Tibial nerve (tissue), 4 donors: ENCODE data around the gene CCDC124.

ENCODE experiments used
- CTCF ChIP-seq, 5 experiments: fragments of 200-600 bp in 3 of 5; fragments of 450-650 bp in 2 of 5; sonication (generic) in 3 of 5; IDR thresholded peaks; one replicate each; pipeline ENCODE4 v1.5.1; 2016 to 2019; ENCODE audit warnings: antibody characterized with exemption in 5 of 5, mild to moderate bottlenecking in 3 of 5, moderate library complexity in 2 of 5
- EP300 ChIP-seq, 2 donors: sonication (generic); formaldehyde crosslinking; IDR thresholded peaks; one replicate each; pipeline ENCODE4 v1.6.1; 2017; ENCODE audit warnings: antibody characterized with exemption in 2 of 2, mild to moderate bottlenecking in 1 of 2
- POLR2A ChIP-seq, 2 donors: fragments of 450-650 bp; IDR thresholded peaks; one replicate each; pipeline ENCODE4 v1.6.1; 2017; ENCODE audit warnings: antibody characterized with exemption in 2 of 2, mild to moderate bottlenecking in 2 of 2, moderate library complexity in 2 of 2

DNA sequence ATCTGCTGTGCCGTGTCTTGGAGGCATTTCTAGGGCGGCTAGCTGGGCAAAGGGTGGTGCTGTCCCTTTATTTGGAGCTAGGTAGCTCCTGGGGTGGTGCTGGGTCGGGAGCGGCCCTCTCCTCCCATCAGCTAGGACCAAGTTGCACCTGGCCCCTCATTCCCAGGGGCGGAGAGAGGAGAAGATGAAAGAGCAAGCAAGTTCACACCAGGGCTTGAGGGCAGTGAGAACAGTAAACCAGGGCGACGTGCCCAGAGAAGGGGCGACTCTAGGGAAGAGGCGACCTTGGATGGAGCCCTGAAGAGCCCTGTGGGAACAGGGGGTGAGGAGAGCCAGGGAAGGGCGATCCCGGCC lies 17.1 kb downstream of the CCDC124 start:
- TF ChIP-seq CTCF (IDR thresholded peaks at IDR 0.05) (no peak), POLR2A (IDR thresholded peaks at IDR 0.05) (no peak), EP300 (IDR thresholded peaks at IDR 0.05) (no peak)
